Central memory CD8-positive, alpha-beta T cell (primary cell): ENCODE results near the gene HSP90AA1.
A peak's percentile ranks its signal among the peaks of the same experiment; 100 is the strongest.
"Not testable (repeated sequence)": the region's sequence is repeated elsewhere in the genome, so short reads cannot be mapped to it uniquely, and the experiment has no call there.

ENCODE experiments used
- ATAC-seq: fragments of 150-1000 bp; cut with Tn5 transposase; replicated peaks from 2 replicates; pipeline ENCODE4 v1.10.0; 2022; ENCODE audit warnings: mild to moderate bottlenecking, moderate FRiP score, moderate number of reproducible peaks; ENCODE audit not compliant: poor library complexity, severe bottlenecking; ENCODE audit errors: extremely low read depth
- DNase-seq, 2 donors: peaks; one replicate each; pipeline ENCODE4 v3.0.0; 2021; ENCODE audit warnings: low spot score in 2 of 2
- H3K27ac Mint-ChIP-seq: one replicate; pipeline ENCODE4 v1.8.0; 2022; ENCODE audit warnings: low read depth, mild to moderate bottlenecking, moderate library complexity, mixed read lengths
- H3K27me3 Mint-ChIP-seq: one replicate; pipeline ENCODE4 v1.8.0; 2022; ENCODE audit warnings: mixed read lengths
- H3K36me3 Mint-ChIP-seq: one replicate; pipeline ENCODE4 v1.8.0; 2022; ENCODE audit warnings: mild to moderate bottlenecking, moderate library complexity, mixed read lengths; ENCODE audit not compliant: insufficient read depth
- H3K4me1 Mint-ChIP-seq: one replicate; pipeline ENCODE4 v1.8.0; 2022; ENCODE audit warnings: mixed read lengths
- H3K4me3 Mint-ChIP-seq: one replicate; pipeline ENCODE4 v1.8.0; 2022; ENCODE audit warnings: mild to moderate bottlenecking, moderate library complexity, mixed read lengths
- H3K9me3 Mint-ChIP-seq: one replicate; pipeline ENCODE4 v1.8.0; 2022; ENCODE audit warnings: mixed read lengths

HSP90AA1 gene

GRCh38 chr14:102088012-102088792, 1.4 kb upstream of the HSP90AA1 start:
- peak overlapping the region; percentile 92 for H3K4me3 Mint-ChIP-seq
- DNase-seq (peak in 1 of 2 donors; percentile 19), ATAC-seq (no peak)
- peak overlapping the region; percentile 83 for H3K27ac Mint-ChIP-seq
- H3K27me3 Mint-ChIP-seq: no peaks in the 10 kb centered on the region
- peaks cover 60% of the 10 kb centered on the region for H3K4me1 Mint-ChIP-seq
- no peaks in the 10 kb centered on the region for H3K9me3 Mint-ChIP-seq
- peaks cover 49% of the 10 kb centered on the region for H3K36me3 Mint-ChIP-seq

GRCh38 chr14:102087762-102088011, 843 bp upstream of the HSP90AA1 start:
- peaks cover 66% of the 10 kb centered on the region for H3K4me1 Mint-ChIP-seq
- ATAC-seq: peak; percentile 3

DNA sequence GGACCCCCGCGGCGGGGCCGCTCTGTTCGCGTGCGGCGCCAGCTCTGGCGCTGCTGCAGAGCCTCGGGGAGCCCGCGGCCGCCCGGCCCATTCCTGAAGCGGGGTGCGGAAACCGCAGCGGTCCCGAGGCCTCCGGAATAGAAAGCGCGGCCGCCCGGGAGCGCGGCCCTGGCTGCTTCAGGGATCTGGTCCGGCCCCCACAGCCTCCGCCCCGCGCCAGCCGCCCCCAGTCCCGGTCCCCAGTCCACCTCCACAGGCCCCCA, 204 bp downstream of the HSP90AA1 start:
- Mint-ChIP-seq H3K27ac (peak overlapping the region; percentile 83), H3K4me3 (peak overlapping the region; percentile 92), H3K9me3 (no peaks in the 10 kb centered on the region), H3K4me1 (peaks cover 74% of the 10 kb centered on the region), H3K27me3 (no peaks in the 10 kb centered on the region), H3K36me3 (peaks cover 65% of the 10 kb centered on the region)
- DNase-seq (no peak), ATAC-seq (no peak)

More at GRCh38 chr14:102087762-102088011, 843 bp upstream of the HSP90AA1 start:
- Mint-ChIP-seq H3K36me3 (peaks cover 54% of the 10 kb centered on the region), H3K27ac (peak overlapping the region; percentile 83), H3K27me3 (no peaks in the 10 kb centered on the region), H3K9me3 (no peaks in the 10 kb centered on the region), H3K4me3 (peak overlapping the region; percentile 92)
- DNase-seq: no peak

- Mint-ChIP-seq H3K4me3 (peak overlapping the region; percentile 92), H3K36me3 (peaks cover 69% of the 10 kb centered on the region), H3K27me3 (no peaks in the 10 kb centered on the region), H3K27ac (peak overlapping the region; percentile 83), H3K4me1 (peaks cover 76% of the 10 kb centered on the region), H3K9me3 (no peaks in the 10 kb centered on the region)
- DNase-seq (peak; percentile 50 to 61), ATAC-seq (peak; percentile 67)
Measured at GRCh38 chr14:102085948-102086708, 716 bp downstream of the HSP90AA1 start.

DNA sequence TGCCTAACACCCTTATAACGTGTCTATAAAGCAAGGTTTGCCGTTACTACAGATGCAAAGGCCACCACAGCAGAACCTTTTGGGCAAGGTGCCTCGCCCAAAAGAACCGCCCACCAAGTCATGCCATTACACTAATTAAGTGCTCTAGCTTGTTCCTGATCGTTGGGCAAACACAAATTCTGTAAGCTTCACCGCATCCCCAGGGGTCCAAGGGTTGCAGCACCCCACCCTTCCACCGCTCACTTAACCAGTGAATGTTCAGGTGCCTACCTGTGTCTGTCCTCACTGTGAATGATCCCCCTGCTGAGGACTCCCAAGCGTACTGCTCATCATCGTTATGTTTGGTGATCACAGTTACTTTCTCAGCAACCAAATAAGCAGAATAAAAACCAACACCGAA, 1.4 kb downstream of the HSP90AA1 start:
- Mint-ChIP-seq H3K36me3 (peaks cover 76% of the 10 kb centered on the region), H3K27me3 (no peaks in the 10 kb centered on the region), H3K4me3 (peak overlapping the region; percentile 92), H3K4me1 (peaks cover 77% of the 10 kb centered on the region), H3K27ac (peak overlapping the region; percentile 83), H3K9me3 (no peaks in the 10 kb centered on the region)
- ATAC-seq (no peak), DNase-seq (no peak)

- peak overlapping the region; percentile 83 for H3K27ac Mint-ChIP-seq
- H3K4me1 Mint-ChIP-seq: peaks cover 73% of the 10 kb centered on the region
- no peak for ATAC-seq
- DNase-seq: no peak
- H3K27me3 Mint-ChIP-seq: no peaks in the 10 kb centered on the region
- no peaks in the 10 kb centered on the region for H3K9me3 Mint-ChIP-seq
- peaks cover 81% of the 10 kb centered on the region for H3K36me3 Mint-ChIP-seq
- peak overlapping the region; percentile 92 for H3K4me3 Mint-ChIP-seq
Measured at GRCh38 chr14:102084931-102085330, 1.9 kb downstream of the HSP90AA1 start.

DNA sequence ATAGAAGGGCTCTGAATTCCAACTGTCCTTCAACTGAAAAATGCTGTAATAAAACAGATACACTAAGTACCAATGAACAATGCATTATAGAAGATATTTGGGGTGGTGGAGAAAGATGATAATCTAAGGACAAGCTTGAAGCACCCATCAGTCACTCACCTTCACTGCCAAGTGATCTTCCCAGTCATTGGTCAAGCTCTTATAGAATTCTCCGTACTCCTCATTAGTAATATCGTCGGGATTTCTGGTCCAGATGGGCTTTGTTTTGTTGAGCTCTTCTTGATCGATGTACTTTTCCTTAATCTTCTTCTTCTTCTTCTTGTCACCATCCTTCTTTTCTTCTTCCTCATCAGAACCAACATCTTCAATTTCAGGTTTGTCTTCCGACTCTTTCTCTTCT, 2.3 kb downstream of the HSP90AA1 start:
- H3K4me1 Mint-ChIP-seq: peaks cover 69% of the 10 kb centered on the region
- H3K36me3 Mint-ChIP-seq: peaks cover 84% of the 10 kb centered on the region

DNA sequence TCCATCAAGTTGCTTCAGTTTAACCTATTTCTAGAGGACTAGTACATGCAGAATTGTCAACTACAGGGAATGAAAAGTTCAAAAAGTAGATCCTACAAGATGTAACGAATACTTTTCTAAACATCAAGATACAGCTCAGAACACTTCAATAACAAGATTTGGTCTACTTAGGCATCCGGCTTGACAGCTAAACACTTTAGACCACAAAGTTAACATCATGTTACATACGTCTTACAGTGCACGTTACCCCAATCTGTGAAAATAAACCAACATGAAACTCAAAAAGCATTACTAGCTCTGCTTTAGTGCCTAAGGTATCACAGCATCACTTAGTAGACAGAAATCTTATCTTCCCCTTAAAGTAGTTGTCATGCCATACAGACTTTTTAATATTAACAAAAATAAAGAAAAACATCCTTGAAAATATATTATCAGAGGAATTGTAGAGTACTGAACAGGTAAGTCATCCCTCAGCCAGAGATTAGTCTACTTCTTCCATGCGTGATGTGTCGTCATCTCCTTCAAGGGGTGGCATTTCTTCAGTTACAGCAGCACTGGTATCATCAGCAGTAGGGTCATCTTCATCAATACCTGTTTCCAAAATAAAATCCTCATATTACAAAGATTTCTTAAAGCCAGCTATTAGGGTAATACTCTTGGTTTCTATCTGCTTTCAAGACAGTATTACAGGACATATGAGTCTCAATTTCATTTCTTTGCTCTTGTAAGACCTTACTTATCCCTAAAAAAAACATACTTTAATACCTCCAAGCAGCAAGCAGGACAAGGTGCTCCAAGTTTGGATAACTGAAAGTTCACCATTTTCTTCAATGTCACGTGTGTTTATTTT, 5.4 kb downstream of the HSP90AA1 start:
- H3K4me3 Mint-ChIP-seq: peak overlapping the region; percentile 92
- DNase-seq (no peak), ATAC-seq (no peak)
- peak overlapping the region; percentile 56 for H3K27ac Mint-ChIP-seq
- no peaks in the 10 kb centered on the region for H3K9me3 Mint-ChIP-seq
- peaks cover 84% of the 10 kb centered on the region for H3K36me3 Mint-ChIP-seq
- H3K27me3 Mint-ChIP-seq: no peaks in the 10 kb centered on the region
- H3K4me1 Mint-ChIP-seq: peaks cover 54% of the 10 kb centered on the region

More for the DNA sequence above, 2.3 kb downstream of the HSP90AA1 start:
- not testable (repeated sequence) for H3K9me3 Mint-ChIP-seq, H3K27me3 Mint-ChIP-seq, DNase-seq, ATAC-seq
- Mint-ChIP-seq H3K27ac (peak overlapping the region; percentile 83), H3K4me3 (peak overlapping the region; percentile 92)

DNA sequence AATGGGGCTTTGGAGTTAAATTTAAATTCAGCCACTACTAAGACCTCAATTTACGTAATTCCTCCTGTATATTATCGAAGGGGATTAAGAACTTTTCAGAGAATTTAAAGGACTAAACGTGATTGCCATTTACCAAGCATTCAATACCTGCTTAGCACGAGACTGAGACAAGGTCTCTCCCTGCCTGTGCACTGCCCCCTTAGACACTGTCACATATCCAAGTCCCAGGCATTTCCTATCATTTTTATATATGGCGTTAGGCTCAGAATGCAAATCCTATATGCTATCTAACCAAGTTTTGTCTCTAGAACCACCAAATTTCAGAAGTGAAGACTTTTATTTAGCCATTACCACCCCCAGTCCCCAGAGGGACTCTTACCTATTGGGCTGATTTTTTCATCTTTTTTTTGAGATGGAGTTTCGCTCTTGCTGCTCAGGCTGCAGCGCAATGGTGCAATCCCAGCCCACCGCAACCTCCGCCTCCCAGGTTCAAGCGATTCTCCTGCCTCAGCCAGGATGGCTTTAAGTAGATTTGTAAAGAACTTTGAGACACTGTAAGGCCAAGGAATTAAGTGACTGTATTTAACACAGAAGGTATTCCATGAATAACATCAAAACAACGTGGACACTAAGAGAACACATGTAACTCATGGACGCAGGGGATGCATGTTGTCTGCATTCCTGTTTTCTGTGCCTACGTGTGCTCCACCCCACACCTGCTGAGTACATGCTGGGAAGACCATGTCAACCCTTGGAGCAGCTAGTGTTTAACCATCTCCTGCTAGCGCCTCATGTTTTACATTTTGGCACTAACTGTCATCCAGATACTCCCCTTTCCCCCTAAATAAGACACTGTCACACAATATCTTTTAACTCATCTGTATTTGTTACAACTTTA, 6.4 kb downstream of the HSP90AA1 start:
- Mint-ChIP-seq H3K4me3 (no peak overlapping the region), H3K4me1 (peaks cover 45% of the 10 kb centered on the region), H3K9me3 (no peaks in the 10 kb centered on the region), H3K36me3 (peaks cover 74% of the 10 kb centered on the region), H3K27ac (peak overlapping the region; percentile 22), H3K27me3 (no peaks in the 10 kb centered on the region)
- no peak for DNase-seq
- no peak for ATAC-seq

GRCh38 chr14:102079700-102079979, 7.2 kb downstream of the HSP90AA1 start:
- peaks cover 37% of the 10 kb centered on the region for H3K4me1 Mint-ChIP-seq
- no peak overlapping the region for H3K4me3 Mint-ChIP-seq
- ATAC-seq: no peak
- DNase-seq: no peak
- H3K9me3 Mint-ChIP-seq: no peaks in the 10 kb centered on the region
- no peaks in the 10 kb centered on the region for H3K27me3 Mint-ChIP-seq
- peaks cover 66% of the 10 kb centered on the region for H3K36me3 Mint-ChIP-seq
- H3K27ac Mint-ChIP-seq: no peak overlapping the region

DNA sequence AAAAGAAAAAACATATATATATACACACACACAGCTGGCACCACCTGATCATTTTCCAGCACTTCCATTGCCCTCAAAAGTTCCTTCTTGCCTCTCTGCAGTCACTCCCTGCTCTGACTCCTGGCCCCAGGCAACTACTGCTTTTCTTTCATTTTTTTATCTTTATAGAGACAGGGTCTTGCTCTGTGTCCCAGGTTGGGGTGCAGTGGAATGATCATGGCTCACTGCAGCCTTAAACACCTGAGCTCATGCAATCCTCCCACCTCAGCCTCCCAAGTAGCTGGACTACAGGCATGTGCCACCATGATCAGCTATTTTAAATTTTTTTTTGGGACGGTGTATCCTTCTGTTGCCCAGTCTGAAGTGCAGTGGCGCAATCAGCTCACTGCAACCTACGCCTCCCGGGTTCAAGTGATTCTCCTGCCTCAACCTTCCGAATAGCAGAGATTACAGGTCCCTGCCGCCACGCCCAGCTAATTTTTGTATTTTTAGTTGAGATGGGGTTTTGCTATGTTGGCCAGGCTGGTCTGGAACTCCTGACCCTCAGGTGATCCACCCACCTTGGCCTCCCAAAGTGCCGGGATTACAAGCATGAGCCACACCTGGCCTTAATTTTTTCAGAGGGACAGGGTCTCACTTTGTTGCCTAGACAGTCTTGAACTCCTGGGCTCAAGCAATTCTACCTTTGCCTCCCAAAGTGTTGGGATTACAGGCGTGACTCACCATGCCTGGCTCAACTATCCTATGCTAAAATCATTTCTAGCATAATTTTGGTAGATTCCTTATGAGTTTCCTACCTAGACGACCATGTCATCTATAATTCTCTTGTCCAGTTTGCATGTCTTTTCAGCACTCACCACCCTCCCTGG, 7.8 kb downstream of the HSP90AA1 start:
- Mint-ChIP-seq H3K27ac (no peak overlapping the region), H3K4me1 (peaks cover 32% of the 10 kb centered on the region), H3K4me3 (no peak overlapping the region), H3K36me3 (peaks cover 60% of the 10 kb centered on the region), H3K27me3 (no peaks in the 10 kb centered on the region), H3K9me3 (no peaks in the 10 kb centered on the region)
- DNase-seq (no peak), ATAC-seq (no peak)
